Stimulated activated CD4-positive, alpha-beta T cell treated with anti-CD3 and anti-CD28 coated beads, TNF-alpha, amount 100 ng/mL, for 1 hour (primary cell): ENCODE measurements around the gene IKZF1.

Experiments used
- DNase-seq, 3 donors: peaks; one replicate each; pipeline ENCODE4 v3.0.0-alpha.2; 2020; ENCODE audit warnings: low read depth in 3 of 3, low spot score in 1 of 3

The IKZF1 gene

GRCh38 chr7:50352751-50353150 lies 48.2 kb downstream of the IKZF1 start:
- DNase-seq = no peak

GRCh38 chr7:50353201-50353600 lies 48.7 kb downstream of the IKZF1 start:
- DNase-seq = no peak

- no peak for DNase-seq
Measured at GRCh38 chr7:50353894-50354595, 49.5 kb downstream of the IKZF1 start.

- no peak for DNase-seq
Measured at GRCh38 chr7:50355817-50356178, 51.3 kb downstream of the IKZF1 start.

GRCh38 chr7:50356212-50356944 lies 51.9 kb downstream of the IKZF1 start:
- no peak for DNase-seq

DNA sequence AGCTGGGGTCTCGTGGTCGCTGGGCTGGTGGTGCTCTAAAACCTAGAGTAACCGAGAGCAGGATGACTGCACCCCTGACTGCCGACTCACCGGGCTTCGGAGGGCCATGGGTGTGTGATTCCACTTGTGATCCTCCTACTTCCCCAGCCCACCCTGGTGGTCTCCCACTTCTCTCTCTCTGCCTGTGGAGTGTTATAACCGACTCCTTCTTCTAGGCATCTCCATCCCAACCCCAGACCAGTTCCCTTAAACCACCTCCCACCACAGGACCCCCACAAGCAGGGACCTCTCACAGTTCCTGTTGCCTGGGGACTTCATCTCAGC lies 52.4 kb downstream of the IKZF1 start:
- DNase-seq = no peak

GRCh38 chr7:50357426-50357825 lies 52.9 kb downstream of the IKZF1 start:
- DNase-seq = no peak

GRCh38 chr7:50358041-50358705 lies 53.7 kb downstream of the IKZF1 start:
- no peak for DNase-seq

- DNase-seq = no peak
Measured at GRCh38 chr7:50358779-50359178, 54.3 kb downstream of the IKZF1 start.

- no peak for DNase-seq
Measured at GRCh38 chr7:50359258-50359994, 54.9 kb downstream of the IKZF1 start.

GRCh38 chr7:50359995-50360925 lies 55.7 kb downstream of the IKZF1 start:
- DNase-seq = peak; percentile 54 to 72 (median 60)

DNA sequence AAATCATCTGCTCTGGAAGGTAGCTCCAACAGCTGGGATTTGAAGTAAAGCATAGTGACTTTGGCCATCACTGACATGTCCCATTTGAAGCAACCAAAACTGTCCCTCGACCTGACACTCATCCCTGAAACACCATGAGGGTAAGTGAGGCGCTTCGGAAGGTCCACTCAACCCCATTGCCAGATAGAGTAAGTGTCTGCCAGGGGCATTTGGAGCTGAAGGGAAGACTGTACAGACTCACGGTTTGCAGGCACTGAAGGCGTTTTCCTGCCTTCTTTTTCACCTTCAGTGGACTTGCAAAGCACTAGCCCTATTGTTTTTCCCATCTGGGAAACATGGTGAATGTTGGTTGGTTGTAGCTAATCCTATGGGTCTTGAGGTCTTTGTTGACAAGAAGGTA lies 57.6 kb downstream of the IKZF1 start:
- no peak for DNase-seq

DNA sequence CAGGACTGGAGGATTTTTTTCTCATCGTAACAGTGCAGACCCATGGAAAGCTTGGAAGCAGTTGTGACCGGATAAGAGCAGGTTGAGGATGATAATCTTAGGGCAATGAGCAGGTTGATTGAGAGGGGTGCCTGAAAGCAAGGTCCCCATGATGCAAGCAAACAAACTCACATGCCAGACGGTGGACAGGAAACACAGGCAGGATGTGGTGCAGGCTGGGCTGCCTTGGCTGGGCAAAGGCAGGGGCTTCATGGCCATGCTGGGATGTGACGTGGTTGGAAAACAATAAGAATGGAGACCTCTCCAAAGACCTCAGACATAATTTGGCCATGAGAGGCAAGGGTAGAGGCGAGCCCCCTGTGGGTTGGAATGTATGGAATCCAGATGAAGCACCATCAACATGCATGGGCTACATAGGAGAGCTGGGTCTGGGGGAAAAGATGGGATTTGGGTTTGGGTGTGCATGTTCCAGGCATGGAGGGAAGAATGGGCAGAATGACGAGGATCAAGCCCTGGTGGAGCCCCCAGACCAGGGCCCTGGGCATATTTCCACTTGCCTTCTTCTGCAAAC lies 58.3 kb downstream of the IKZF1 start:
- DNase-seq = peak in 2 of 3 donors; percentile 36 to 50

- no peak for DNase-seq
Measured at GRCh38 chr7:50363327-50364060, 59.0 kb downstream of the IKZF1 start.

GRCh38 chr7:50364645-50365044 lies 60.1 kb downstream of the IKZF1 start:
- no peak for DNase-seq

DNA sequence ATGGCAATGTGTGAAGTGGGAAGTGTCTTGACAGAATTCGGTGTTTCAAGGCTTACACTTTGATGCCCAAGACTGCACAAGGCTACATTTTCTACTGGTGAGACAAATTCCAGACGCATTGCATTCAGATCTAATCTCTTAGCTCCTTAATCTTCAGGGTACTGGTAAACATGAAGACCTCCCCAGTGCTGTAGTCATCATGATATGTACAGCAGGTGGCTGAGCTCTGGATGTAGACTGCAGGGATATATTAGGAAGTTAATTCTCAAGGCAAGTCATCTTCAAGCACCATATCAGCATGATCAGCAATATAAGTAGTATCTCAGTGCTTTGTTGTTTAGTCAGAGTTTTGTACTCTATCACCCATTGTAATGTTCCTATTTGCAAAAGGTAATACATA lies 61.8 kb downstream of the IKZF1 start:
- no peak for DNase-seq

DNA sequence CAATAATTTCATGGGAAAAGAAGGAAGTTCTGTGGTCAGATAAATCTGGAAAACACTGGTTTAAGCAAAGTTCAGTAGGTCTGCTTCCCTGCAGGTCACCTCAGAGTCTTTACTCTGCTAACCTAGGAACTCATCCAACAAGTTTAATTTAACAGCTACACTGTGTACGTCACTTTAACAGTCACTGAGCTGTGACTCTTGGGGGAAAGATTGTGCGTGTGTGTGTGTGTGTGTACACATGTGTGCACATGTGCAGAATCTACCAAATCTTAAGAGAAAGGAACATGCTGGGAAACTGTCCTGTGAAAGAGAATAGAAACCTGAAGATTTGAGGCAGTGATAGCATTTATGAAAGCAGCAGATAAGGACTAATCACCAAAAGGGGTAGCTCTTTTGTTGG lies 62.6 kb downstream of the IKZF1 start:
- DNase-seq = no peak

- no peak for DNase-seq
Measured at GRCh38 chr7:50367570-50367969, 63.1 kb downstream of the IKZF1 start.

GRCh38 chr7:50368366-50368765 lies 63.9 kb downstream of the IKZF1 start:
- no peak for DNase-seq
